H9 (cell line): ENCODE data around the gene P2RX5. TPM values are rescaled to one million over a fixed set of nuclear protein-coding genes. Genes with fewer than 3 reads are reported as not detected.
"Not testable (repeated sequence)": the region's sequence is repeated elsewhere in the genome, so short reads cannot be mapped to it uniquely, and the experiment has no call there.

Experiments used
- DNase-seq: peaks from one replicate; pipeline ENCODE4 v3.0.0-alpha.2; 2017
- H2AFZ ChIP-seq: one replicate; pipeline ENCODE4 v1.6.1; 2013; ENCODE audit warnings: mild to moderate bottlenecking, low read length, control low read depth, moderate library complexity
- H2AK5ac ChIP-seq: 2 replicates; pipeline ENCODE4 v1.6.1; 2013; ENCODE audit warnings: low read length, control low read depth, mixed read lengths; ENCODE audit not compliant: insufficient read length
- H2BK120ac ChIP-seq: one replicate; pipeline ENCODE4 v1.6.1; 2013; ENCODE audit warnings: low read depth, mild to moderate bottlenecking, low read length, control low read depth, inconsistent platforms; ENCODE audit not compliant: poor library complexity, severe bottlenecking
- H2BK12ac ChIP-seq: 2 replicates; pipeline ENCODE4 v1.6.1; 2013; ENCODE audit warnings: low read length, control low read depth, mixed read lengths, low read depth; ENCODE audit not compliant: insufficient read length
- H2BK15ac ChIP-seq: 2 replicates; pipeline ENCODE4 v1.6.1; 2013; ENCODE audit warnings: low read depth, low read length, control low read depth
- H2BK20ac ChIP-seq: one replicate; pipeline ENCODE4 v1.6.1; 2013; ENCODE audit warnings: low read depth, mild to moderate bottlenecking, low read length, control low read depth, inconsistent platforms; ENCODE audit not compliant: poor library complexity, severe bottlenecking
- H2BK5ac ChIP-seq: 2 replicates; pipeline ENCODE4 v1.6.1; 2013; ENCODE audit warnings: low read length, control low read depth, mixed read lengths; ENCODE audit not compliant: insufficient read length
- H3K14ac ChIP-seq: 2 replicates; pipeline ENCODE4 v1.6.1; 2013; ENCODE audit warnings: low read length, control low read depth; ENCODE audit not compliant: insufficient read depth
- H3K18ac ChIP-seq: 2 replicates; pipeline ENCODE4 v1.6.1; 2013; ENCODE audit warnings: low read depth, mild to moderate bottlenecking, mixed read lengths, low read length, control low read depth; ENCODE audit not compliant: insufficient read length
- H3K23ac ChIP-seq: 2 replicates; pipeline ENCODE4 v1.6.1; 2013; ENCODE audit warnings: low read length, control low read depth, mixed read lengths, low read depth; ENCODE audit not compliant: insufficient read length
- H3K23me2 ChIP-seq: 2 replicates; pipeline ENCODE4 v1.6.1; 2013; ENCODE audit warnings: low read depth, mild to moderate bottlenecking, mixed read lengths, low read length, control low read depth; ENCODE audit not compliant: insufficient read length, poor library complexity, severe bottlenecking
- H3K27ac ChIP-seq: 2 replicates; pipeline ENCODE4 v1.5.1; 2013; ENCODE audit warnings: low read length, control low read depth, mixed read lengths, low read depth; ENCODE audit not compliant: insufficient read length
- H3K27me3 ChIP-seq: 2 replicates; pipeline ENCODE4 v1.6.1; 2013; ENCODE audit warnings: low read length, control low read depth, inconsistent platforms; ENCODE audit not compliant: insufficient read depth
- H3K4ac ChIP-seq: 2 replicates; pipeline ENCODE4 v1.6.1; 2013; ENCODE audit warnings: low read depth, mild to moderate bottlenecking, control low read depth, inconsistent platforms, low read length, moderate library complexity
- H3K4me1 ChIP-seq: 2 replicates; pipeline ENCODE4 v1.6.1; 2013; ENCODE audit warnings: low read length, control low read depth, inconsistent platforms; ENCODE audit not compliant: insufficient read depth
- H3K4me2 ChIP-seq: 2 replicates; pipeline ENCODE4 v1.6.1; 2013; ENCODE audit warnings: low read length, control low read depth, mixed read lengths; ENCODE audit not compliant: insufficient read length, insufficient read depth
- H3K56ac ChIP-seq: 2 replicates; pipeline ENCODE4 v1.6.1; 2013; ENCODE audit warnings: low read depth, mild to moderate bottlenecking, mixed read lengths, low read length, control low read depth; ENCODE audit not compliant: insufficient read length
- H3K79me1 ChIP-seq: 2 replicates; pipeline ENCODE4 v1.6.1; 2013; ENCODE audit warnings: low read depth, mild to moderate bottlenecking, moderate library complexity, low read length, control low read depth, inconsistent platforms; ENCODE audit not compliant: insufficient read depth, poor library complexity, severe bottlenecking
- H3K79me2 ChIP-seq: 2 replicates; pipeline ENCODE4 v1.6.1; 2013; ENCODE audit warnings: low read length, control low read depth, inconsistent platforms; ENCODE audit not compliant: insufficient read depth
- H3K9ac ChIP-seq: 2 replicates; pipeline ENCODE4 v1.6.1; 2013; ENCODE audit warnings: low read length, control low read depth, mixed read lengths; ENCODE audit not compliant: insufficient read length; ENCODE audit errors: extremely low read depth
- H3K9me3 ChIP-seq: one replicate; pipeline ENCODE4 v1.6.1; 2013; ENCODE audit warnings: low read depth, low read length, inconsistent platforms; ENCODE audit not compliant: control insufficient read depth
- H3T11ph ChIP-seq: one replicate; pipeline ENCODE4 v1.6.1; 2013; ENCODE audit warnings: mild to moderate bottlenecking, low read length, control low read depth, inconsistent platforms
- H4K20me1 ChIP-seq: one replicate; pipeline ENCODE4 v1.6.1; 2013; ENCODE audit not compliant: control insufficient read depth, insufficient read length, insufficient read depth
- H4K5ac ChIP-seq: 2 replicates; pipeline ENCODE4 v1.6.1; 2013; ENCODE audit warnings: low read depth, mild to moderate bottlenecking, mixed read lengths, low read length, control low read depth; ENCODE audit not compliant: insufficient read length
- H4K8ac ChIP-seq: replicated peaks from 2 replicates; pipeline ENCODE4 v1.6.1; 2013; ENCODE audit warnings: low read length, control low read depth, mixed read lengths, low read depth; ENCODE audit not compliant: insufficient read length
- H4K91ac ChIP-seq: 2 replicates; pipeline ENCODE4 v1.6.1; 2013; ENCODE audit warnings: low read depth, mild to moderate bottlenecking, moderate library complexity, mixed read lengths, low read length, control low read depth; ENCODE audit not compliant: insufficient read length
- H3K27ac Mint-ChIP-seq, 3 experiments: 2 replicates in 2 of 3; 3 replicates in 1 of 3; pipeline ENCODE4 v1.8.0; 2020 to 2021; ENCODE audit warnings: mixed read lengths in 3 of 3, mild to moderate bottlenecking in 1 of 3, moderate library complexity in 1 of 3
- H3K27me3 Mint-ChIP-seq: 2 replicates; pipeline ENCODE4 v1.8.0; 2021; ENCODE audit warnings: low read depth, mild to moderate bottlenecking, moderate library complexity, mixed read lengths
- H3K36me3 Mint-ChIP-seq, 3 experiments: 2 replicates in 2 of 3; 3 replicates in 1 of 3; pipeline ENCODE4 v1.8.0; 2020 to 2021; ENCODE audit warnings: low read depth in 3 of 3, mixed read lengths in 3 of 3; ENCODE audit not compliant: insufficient read depth in 1 of 3
- H3K4me1 Mint-ChIP-seq, 2 experiments: 2 replicates each; pipeline ENCODE4 v1.8.0; 2020; ENCODE audit warnings: mixed read lengths in 2 of 2
- H3K4me3 Mint-ChIP-seq, 2 experiments: 2 replicates in 1 of 2; 3 replicates in 1 of 2; pipeline ENCODE4 v1.8.0; 2020 to 2021; ENCODE audit warnings: mild to moderate bottlenecking in 2 of 2, mixed read lengths in 2 of 2, moderate library complexity in 1 of 2
- H3K9me3 Mint-ChIP-seq, 2 experiments: 2 replicates in 1 of 2; 3 replicates in 1 of 2; pipeline ENCODE4 v1.8.0; 2020; ENCODE audit warnings: mild to moderate bottlenecking in 2 of 2, mixed read lengths in 2 of 2, moderate library complexity in 1 of 2
- WGBS: extraction: QIAGEN DNeasy Blood & Tissue Kit; methylation state at CpG from one replicate; pipeline ENCODE4 v1.1.7; 2013; ENCODE audit warnings: missing lambda C conversion rate, low lambda C conversion rate, mixed read lengths; ENCODE audit not compliant: insufficient read length; ENCODE audit errors: extremely low coverage; 5-methylcytosine and 5-hydroxymethylcytosine counted together
- total RNA-seq: library from RNA; stranded (reverse); gene quantifications from 2 replicates; pipeline ENCODE4 v1.2.1, GENCODE V29; 2021
- TF ChIP-seq, protein P1 (sequence below): fragments of 200-600 bp; sonication (generic); conservative IDR thresholded peaks from 3 replicates; pipeline ENCODE4 v1.8.0; 2021; ENCODE audit warnings: antibody characterized with exemption, mild to moderate bottlenecking

P2RX5 gene
- total RNA-seq, 1 experiment from 2014 or later: 4.7 TPM

DNA sequence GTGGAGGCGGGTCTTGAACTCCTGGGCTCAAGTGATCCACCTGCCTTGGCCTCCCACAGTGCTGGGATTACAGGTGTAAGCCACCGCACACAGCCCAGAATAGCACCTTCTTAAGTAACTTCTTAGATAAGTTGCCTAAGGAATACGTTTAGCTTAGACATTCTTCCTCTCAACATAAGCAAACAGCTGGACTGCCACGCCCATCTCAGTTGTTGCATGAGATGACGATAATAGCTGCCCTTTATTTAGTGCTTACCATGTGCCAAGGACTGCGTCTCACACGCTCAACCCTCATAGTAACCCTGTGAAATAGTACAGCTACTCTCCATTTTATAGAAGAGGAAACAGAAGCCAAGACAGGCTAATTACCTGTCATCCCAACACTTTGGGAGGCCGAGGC is 39.6 kb upstream of the P2RX5 start:
- H2BK5ac ChIP-seq: no peak overlapping the region
- no peak overlapping the region for H3T11ph ChIP-seq
- H3K56ac ChIP-seq: no peak overlapping the region
- no peaks in the 10 kb centered on the region for H3K79me1 ChIP-seq
- H3K4me2 ChIP-seq: no peak overlapping the region
- no peak overlapping the region for H4K8ac ChIP-seq
- DNase-seq: no peak
- no peaks in the 10 kb centered on the region for H3K27me3 ChIP-seq
- H4K91ac ChIP-seq: no peak overlapping the region
- H2AFZ ChIP-seq: no peak overlapping the region
- no peaks in the 10 kb centered on the region for H3K79me2 ChIP-seq
- H4K20me1 ChIP-seq: no peaks in the 10 kb centered on the region
- H3K4me1 ChIP-seq: no peaks in the 10 kb centered on the region; the same call in 1 of the 2 replicates
- H3K23ac ChIP-seq: no peak overlapping the region
- H3K9ac ChIP-seq: no peak overlapping the region
- no peak overlapping the region for H4K5ac ChIP-seq
- no peak overlapping the region for H2BK20ac ChIP-seq
- Mint-ChIP-seq H3K36me3 (no peaks in the 10 kb centered on the region), H3K4me1 (peaks cover 28 to 36% of the 10 kb centered on the region in 2 experiments), H3K27ac (no peak overlapping the region), H3K4me3 (no peak overlapping the region), H3K27me3 (peaks cover 2% of the 10 kb centered on the region; the same call in 1 of the 2 replicates), H3K9me3 (no peaks in the 10 kb centered on the region)
- H3K27ac ChIP-seq: no peak overlapping the region
- no CpG with 5 or more reads among the region's 8 CpGs for WGBS
- H2BK120ac ChIP-seq: no peak overlapping the region
- no peaks in the 10 kb centered on the region for H3K23me2 ChIP-seq
- H2AK5ac ChIP-seq: no peak overlapping the region
- H2BK15ac ChIP-seq: no peak overlapping the region
- H3K9me3 ChIP-seq: no peaks in the 10 kb centered on the region
- H3K4ac ChIP-seq: no peak overlapping the region
- no peak overlapping the region for H2BK12ac ChIP-seq
- H3K14ac ChIP-seq: no peak overlapping the region
- H3K18ac ChIP-seq: no peak overlapping the region
- TF ChIP-seq, protein P1, sequence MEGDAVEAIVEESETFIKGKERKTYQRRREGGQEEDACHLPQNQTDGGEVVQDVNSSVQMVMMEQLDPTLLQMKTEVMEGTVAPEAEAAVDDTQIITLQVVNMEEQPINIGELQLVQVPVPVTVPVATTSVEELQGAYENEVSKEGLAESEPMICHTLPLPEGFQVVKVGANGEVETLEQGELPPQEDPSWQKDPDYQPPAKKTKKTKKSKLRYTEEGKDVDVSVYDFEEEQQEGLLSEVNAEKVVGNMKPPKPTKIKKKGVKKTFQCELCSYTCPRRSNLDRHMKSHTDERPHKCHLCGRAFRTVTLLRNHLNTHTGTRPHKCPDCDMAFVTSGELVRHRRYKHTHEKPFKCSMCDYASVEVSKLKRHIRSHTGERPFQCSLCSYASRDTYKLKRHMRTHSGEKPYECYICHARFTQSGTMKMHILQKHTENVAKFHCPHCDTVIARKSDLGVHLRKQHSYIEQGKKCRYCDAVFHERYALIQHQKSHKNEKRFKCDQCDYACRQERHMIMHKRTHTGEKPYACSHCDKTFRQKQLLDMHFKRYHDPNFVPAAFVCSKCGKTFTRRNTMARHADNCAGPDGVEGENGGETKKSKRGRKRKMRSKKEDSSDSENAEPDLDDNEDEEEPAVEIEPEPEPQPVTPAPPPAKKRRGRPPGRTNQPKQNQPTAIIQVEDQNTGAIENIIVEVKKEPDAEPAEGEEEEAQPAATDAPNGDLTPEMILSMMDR: no peak

DNA sequence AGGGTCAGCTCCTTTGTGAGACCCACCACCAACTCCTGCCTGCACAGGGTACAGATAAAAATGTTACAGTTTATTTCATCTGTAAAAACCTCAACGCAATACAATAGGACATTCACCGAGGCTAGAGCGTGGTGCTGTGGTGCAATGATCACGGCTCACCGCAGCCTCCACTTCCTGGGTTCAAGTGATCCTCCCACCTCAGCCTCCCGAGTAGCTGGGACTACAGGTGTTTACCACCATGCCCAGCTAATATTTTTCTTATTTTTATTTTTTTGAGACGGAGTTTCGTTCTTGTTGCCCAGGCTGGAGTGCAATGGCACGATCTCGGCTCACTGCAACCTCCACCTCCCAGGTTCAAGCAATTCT is 38.9 kb upstream of the P2RX5 start:
- H3K4me3 Mint-ChIP-seq, H3K27me3 Mint-ChIP-seq: not testable (repeated sequence)

More for the DNA sequence above, 38.9 kb upstream of the P2RX5 start:
- not testable (repeated sequence) for H3K23ac ChIP-seq, H3K14ac ChIP-seq, H3K27ac Mint-ChIP-seq, H3K79me1 ChIP-seq, H3K9me3 Mint-ChIP-seq, H2BK120ac ChIP-seq, H2BK5ac ChIP-seq, H3K4me2 ChIP-seq, H2AK5ac ChIP-seq, H3K9me3 ChIP-seq, H2BK15ac ChIP-seq, H3K56ac ChIP-seq, H4K20me1 ChIP-seq, H4K5ac ChIP-seq, H3K4ac ChIP-seq, H2AFZ ChIP-seq, H2BK20ac ChIP-seq, H3K27me3 ChIP-seq, DNase-seq, H3K79me2 ChIP-seq, H4K8ac ChIP-seq, H4K91ac ChIP-seq, H2BK12ac ChIP-seq, H3K36me3 Mint-ChIP-seq, H3K23me2 ChIP-seq, H3K9ac ChIP-seq, H3T11ph ChIP-seq, H3K4me1 ChIP-seq, H3K18ac ChIP-seq, H3K27ac ChIP-seq
- peaks cover 28 to 35% of the 10 kb centered on the region in 2 experiments for H3K4me1 Mint-ChIP-seq
- WGBS: no CpG with 5 or more reads among the region's 10 CpGs
